ENCODE data around the gene RHEB. TPM values are rescaled to one million over a fixed set of nuclear protein-coding genes. Genes with fewer than 3 reads are reported as not detected.

The RHEB gene
- polyA plus RNA-seq, 1 donor from 2014 or later, result 289 TPM

DNA sequence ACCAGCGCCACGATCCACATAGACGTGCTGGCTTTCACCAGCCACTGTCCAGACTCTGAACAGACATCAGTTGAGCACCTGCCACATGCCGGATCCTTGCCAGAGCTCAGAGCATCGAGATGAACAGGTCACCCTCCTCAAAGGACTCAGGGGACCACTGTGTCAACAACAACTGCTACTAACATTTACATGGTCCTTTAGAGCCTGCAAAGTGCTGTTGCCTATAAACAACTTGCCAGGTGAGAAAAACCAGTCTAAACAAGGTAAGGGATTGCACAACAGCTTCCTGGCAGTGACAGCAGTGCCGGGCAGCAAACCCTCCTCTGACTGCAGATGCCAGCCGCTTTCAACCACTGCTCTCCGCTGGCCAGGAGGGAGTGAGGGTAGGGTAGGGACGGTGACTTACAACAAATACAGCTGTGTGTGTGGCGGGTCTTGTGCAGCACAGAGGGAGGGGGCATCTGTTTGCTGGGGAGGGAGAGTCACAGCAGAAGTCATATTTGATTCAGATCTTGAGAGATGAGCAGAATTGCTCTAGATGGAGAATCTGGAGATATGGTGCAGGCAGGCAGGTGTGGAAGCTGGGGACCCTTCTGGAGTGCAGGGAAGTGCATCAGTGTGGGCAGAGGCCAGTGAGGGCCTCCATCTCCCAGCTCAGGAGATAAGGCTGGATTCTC is 32.8 kb upstream of the RHEB start:
- no peaks in the 10 kb centered on the region for H3K9me2 ChIP-seq (ENCODE audit: insufficient read depth, low read length)
- H4K20me1 ChIP-seq (ENCODE audit: insufficient read depth), result no peaks in the 10 kb centered on the region
- no peaks in the 10 kb centered on the region for H3F3A ChIP-seq (ENCODE audit: insufficient read depth, low read length, poor library complexity, severe bottlenecking)
- H2AFZ ChIP-seq (ENCODE audit: low read depth, low read length), result no peak overlapping the region
- peaks cover 8% of the 10 kb centered on the region for H3K36me3 ChIP-seq (ENCODE audit: insufficient read depth, low read length)
- H3K4me3 ChIP-seq (ENCODE audit: low read length), result no peak overlapping the region
- no peak overlapping the region for H3K9ac ChIP-seq (ENCODE audit: low read length)
- H3K9me3 ChIP-seq (ENCODE audit: low read length), result no peaks in the 10 kb centered on the region
- no peak overlapping the region for H3K4me2 ChIP-seq (ENCODE audit: low read length)
- no peak for TF ChIP-seq POLR2AphosphoS5 (IDR thresholded peaks at IDR 0.05)
- TF ChIP-seq RAD21 (conservative IDR thresholded peaks at IDR 0.05), result no peak
- TF ChIP-seq TAF1 (IDR thresholded peaks at IDR 0.05; ENCODE audit: low read depth), result no peak
- H3K27me3 ChIP-seq (ENCODE audit: insufficient read depth, low read depth, low read length), result no peaks in the 10 kb centered on the region
- H3K27ac ChIP-seq (ENCODE audit: low read length), result no peak overlapping the region
- H3K79me2 ChIP-seq (replicated peaks; ENCODE audit: insufficient read depth, low read length), result no peaks in the 10 kb centered on the region

DNA sequence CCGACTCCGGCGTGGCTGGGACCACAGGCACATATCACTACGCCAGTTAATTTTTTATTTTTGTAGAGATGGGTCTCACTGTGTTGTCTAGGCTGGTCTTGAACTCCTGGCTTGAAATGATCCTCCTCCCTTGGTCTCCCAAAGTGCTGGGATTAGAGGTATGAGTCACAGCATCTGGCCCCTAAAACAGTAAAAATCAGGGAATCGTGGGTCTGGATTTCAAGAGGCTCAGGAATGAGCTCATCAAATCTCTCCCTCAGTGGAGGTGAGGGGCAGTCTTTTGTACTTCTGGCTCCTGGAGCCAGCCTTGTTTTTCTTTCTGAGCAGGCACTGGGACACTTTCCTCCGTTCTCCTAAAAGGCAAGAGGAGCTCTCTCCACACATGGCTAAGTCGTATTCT is 32.1 kb upstream of the RHEB start:
- Histone ChIP-seq H3K4me3 (ENCODE audit: low read length) (no peak overlapping the region), H3K27me3 (ENCODE audit: insufficient read depth, low read depth, low read length) (no peaks in the 10 kb centered on the region), H3K9me3 (ENCODE audit: low read length) (no peaks in the 10 kb centered on the region), H4K20me1 (ENCODE audit: insufficient read depth) (no peaks in the 10 kb centered on the region), H2AFZ (ENCODE audit: low read depth, low read length) (no peak overlapping the region), H3K4me2 (ENCODE audit: low read length) (no peak overlapping the region), H3K9ac (ENCODE audit: low read length) (no peak overlapping the region), H3K79me2 (replicated peaks; ENCODE audit: insufficient read depth, low read length) (no peaks in the 10 kb centered on the region), H3K9me2 (ENCODE audit: insufficient read depth, low read length) (no peaks in the 10 kb centered on the region), H3K27ac (ENCODE audit: low read length) (no peak overlapping the region), H3K36me3 (ENCODE audit: insufficient read depth, low read length) (peaks cover 3% of the 10 kb centered on the region), H3F3A (ENCODE audit: insufficient read depth, low read length, poor library complexity, severe bottlenecking) (no peaks in the 10 kb centered on the region)
- TF ChIP-seq, protein P1, sequence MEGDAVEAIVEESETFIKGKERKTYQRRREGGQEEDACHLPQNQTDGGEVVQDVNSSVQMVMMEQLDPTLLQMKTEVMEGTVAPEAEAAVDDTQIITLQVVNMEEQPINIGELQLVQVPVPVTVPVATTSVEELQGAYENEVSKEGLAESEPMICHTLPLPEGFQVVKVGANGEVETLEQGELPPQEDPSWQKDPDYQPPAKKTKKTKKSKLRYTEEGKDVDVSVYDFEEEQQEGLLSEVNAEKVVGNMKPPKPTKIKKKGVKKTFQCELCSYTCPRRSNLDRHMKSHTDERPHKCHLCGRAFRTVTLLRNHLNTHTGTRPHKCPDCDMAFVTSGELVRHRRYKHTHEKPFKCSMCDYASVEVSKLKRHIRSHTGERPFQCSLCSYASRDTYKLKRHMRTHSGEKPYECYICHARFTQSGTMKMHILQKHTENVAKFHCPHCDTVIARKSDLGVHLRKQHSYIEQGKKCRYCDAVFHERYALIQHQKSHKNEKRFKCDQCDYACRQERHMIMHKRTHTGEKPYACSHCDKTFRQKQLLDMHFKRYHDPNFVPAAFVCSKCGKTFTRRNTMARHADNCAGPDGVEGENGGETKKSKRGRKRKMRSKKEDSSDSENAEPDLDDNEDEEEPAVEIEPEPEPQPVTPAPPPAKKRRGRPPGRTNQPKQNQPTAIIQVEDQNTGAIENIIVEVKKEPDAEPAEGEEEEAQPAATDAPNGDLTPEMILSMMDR (IDR thresholded peaks at IDR 0.05; ENCODE audit: poor library complexity, severe bottlenecking), result no peak
- TF ChIP-seq EP300 (conservative IDR thresholded peaks at IDR 0.05; ENCODE audit: poor library complexity, severe bottlenecking) (no peak), SMC3 (conservative IDR thresholded peaks at IDR 0.05; ENCODE audit: poor library complexity) (no peak), POLR2AphosphoS5 (IDR thresholded peaks at IDR 0.05) (no peak)
- TF ChIP-seq, protein P2, sequence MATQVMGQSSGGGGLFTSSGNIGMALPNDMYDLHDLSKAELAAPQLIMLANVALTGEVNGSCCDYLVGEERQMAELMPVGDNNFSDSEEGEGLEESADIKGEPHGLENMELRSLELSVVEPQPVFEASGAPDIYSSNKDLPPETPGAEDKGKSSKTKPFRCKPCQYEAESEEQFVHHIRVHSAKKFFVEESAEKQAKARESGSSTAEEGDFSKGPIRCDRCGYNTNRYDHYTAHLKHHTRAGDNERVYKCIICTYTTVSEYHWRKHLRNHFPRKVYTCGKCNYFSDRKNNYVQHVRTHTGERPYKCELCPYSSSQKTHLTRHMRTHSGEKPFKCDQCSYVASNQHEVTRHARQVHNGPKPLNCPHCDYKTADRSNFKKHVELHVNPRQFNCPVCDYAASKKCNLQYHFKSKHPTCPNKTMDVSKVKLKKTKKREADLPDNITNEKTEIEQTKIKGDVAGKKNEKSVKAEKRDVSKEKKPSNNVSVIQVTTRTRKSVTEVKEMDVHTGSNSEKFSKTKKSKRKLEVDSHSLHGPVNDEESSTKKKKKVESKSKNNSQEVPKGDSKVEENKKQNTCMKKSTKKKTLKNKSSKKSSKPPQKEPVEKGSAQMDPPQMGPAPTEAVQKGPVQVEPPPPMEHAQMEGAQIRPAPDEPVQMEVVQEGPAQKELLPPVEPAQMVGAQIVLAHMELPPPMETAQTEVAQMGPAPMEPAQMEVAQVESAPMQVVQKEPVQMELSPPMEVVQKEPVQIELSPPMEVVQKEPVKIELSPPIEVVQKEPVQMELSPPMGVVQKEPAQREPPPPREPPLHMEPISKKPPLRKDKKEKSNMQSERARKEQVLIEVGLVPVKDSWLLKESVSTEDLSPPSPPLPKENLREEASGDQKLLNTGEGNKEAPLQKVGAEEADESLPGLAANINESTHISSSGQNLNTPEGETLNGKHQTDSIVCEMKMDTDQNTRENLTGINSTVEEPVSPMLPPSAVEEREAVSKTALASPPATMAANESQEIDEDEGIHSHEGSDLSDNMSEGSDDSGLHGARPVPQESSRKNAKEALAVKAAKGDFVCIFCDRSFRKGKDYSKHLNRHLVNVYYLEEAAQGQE (IDR thresholded peaks at IDR 0.05; ENCODE audit: borderline replicate concordance), result no peak

DNA sequence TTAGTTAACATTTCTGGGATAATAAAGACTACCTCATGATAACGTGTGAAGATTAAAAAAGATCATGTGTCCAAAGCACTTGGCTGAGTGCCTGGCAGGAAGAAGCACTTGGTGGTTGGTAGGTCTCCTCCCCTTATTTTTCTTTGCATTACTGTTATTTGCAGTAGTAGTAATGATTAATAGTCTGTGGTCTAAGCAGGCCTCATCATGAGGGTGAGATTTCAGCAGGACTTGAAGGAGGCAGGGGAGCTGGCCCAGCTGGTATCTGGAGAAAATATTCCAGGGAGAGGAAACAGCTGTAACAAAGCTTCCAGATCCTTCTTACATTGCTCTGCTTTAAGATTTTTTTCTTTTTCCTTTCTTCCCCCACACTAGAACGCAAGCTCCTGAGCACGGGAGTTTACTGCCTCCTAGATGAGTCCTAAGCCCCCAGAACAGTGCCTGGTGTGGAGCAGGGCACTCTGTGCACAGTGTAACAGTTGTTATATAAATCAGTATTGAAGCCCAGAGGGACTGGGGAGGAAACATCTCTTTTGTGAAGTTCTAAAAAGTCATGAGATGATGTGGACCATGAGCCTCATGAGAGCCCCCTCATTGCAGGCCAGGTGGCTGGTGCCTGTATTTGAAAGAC is 31.1 kb upstream of the RHEB start:
- no peaks in the 10 kb centered on the region for H3K27me3 ChIP-seq (ENCODE audit: insufficient read depth, low read depth, low read length)
- TF ChIP-seq EP300 (conservative IDR thresholded peaks at IDR 0.05; ENCODE audit: poor library complexity, severe bottlenecking), result no peak
- TF ChIP-seq, protein P1 (IDR thresholded peaks at IDR 0.05; ENCODE audit: poor library complexity, severe bottlenecking), result no peak
- TF ChIP-seq, protein P2 (IDR thresholded peaks at IDR 0.05; ENCODE audit: borderline replicate concordance), result no peak
- TF ChIP-seq SMC3 (conservative IDR thresholded peaks at IDR 0.05; ENCODE audit: poor library complexity), result no peak
- TF ChIP-seq POLR2AphosphoS5 (IDR thresholded peaks at IDR 0.05), result no peak
- no peak for TF ChIP-seq EZH2 (IDR thresholded peaks at IDR 0.05; ENCODE audit: borderline replicate concordance, insufficient read depth, low read length, poor library complexity, severe bottlenecking)
- no peak for TF ChIP-seq RAD21 (conservative IDR thresholded peaks at IDR 0.05)
- no peak for TF ChIP-seq MXI1 (conservative IDR thresholded peaks at IDR 0.05; ENCODE audit: poor library complexity, severe bottlenecking)
- TF ChIP-seq TAF1 (IDR thresholded peaks at IDR 0.05; ENCODE audit: low read depth), result no peak
- H4K20me1 ChIP-seq (ENCODE audit: insufficient read depth), result no peaks in the 10 kb centered on the region
- H2AFZ ChIP-seq (ENCODE audit: low read depth, low read length), result no peak overlapping the region
- H3K4me2 ChIP-seq (ENCODE audit: low read length), result no peak overlapping the region
- H3F3A ChIP-seq (ENCODE audit: insufficient read depth, low read length, poor library complexity, severe bottlenecking), result no peaks in the 10 kb centered on the region
- H3K9ac ChIP-seq (ENCODE audit: low read length), result no peak overlapping the region
- no peaks in the 10 kb centered on the region for H3K9me3 ChIP-seq (ENCODE audit: low read length)
- no peaks in the 10 kb centered on the region for H3K9me2 ChIP-seq (ENCODE audit: insufficient read depth, low read length)
- no peak overlapping the region for H3K27ac ChIP-seq (ENCODE audit: low read length)
- no peaks in the 10 kb centered on the region for H3K79me2 ChIP-seq (replicated peaks; ENCODE audit: insufficient read depth, low read length)
- no peaks in the 10 kb centered on the region for H3K36me3 ChIP-seq (ENCODE audit: insufficient read depth, low read length)
- no peak overlapping the region for H3K4me3 ChIP-seq (ENCODE audit: low read length)

Data from neural cell (in vitro differentiated cells).